ENCODE measurements around the gene CARD10. TPM values are rescaled to one million over a fixed set of nuclear protein-coding genes. Genes with fewer than 3 reads are reported as not detected.

CARD10 gene
- total and polyA plus RNA-seq, 2 of the 13 experiments (the other 11 are each of a cell fraction or from before 2014, with no cell fraction given): 35.2 to 55.8 TPM

DNA sequence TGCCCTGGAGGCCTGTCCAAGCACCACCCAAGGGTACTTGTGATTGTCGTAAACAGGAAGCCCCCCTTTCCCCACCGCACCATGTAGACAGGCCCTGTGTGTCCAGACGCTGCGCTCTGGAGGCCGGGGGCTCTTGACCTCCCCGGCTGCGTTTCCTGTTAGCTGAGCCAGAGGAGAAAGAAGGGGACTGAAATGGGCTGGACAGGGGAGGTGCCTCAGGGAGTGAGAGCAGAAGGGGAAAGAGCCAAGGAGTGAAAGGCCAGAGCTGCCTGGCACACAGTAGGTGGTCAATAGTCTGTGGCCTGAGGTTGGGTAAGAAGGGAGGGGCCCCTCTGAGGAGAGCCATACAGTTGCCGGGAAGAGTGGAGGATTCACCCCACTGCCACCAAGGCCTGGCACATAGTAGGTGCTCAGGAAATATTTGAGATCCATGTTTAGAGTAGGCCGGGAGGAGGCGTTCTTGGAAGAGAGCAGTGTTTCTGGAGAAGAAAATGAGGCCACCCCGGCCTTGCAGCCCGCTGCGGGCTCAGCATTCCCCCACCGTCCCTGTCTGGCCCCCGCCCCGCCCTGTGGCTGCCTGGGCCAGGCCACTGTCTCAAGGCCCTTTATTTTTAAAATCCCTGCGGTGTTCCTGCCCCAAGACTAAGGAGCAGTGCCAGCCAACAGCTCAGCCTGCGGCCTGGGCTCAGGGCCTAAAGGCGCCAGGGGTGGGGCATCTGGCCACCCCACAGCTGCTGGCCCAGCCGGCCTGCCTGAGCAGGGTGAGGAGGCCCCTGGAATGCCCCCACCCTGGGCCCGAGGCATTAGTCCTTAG, 27.4 kb upstream of the CARD10 start:
- Histone ChIP-seq H3K4me3 (replicated peaks in 1 of 3; ENCODE audit: insufficient read depth in 1 of 3, low read depth in 2 of 3, low read length in 3 of 3) (peak overlapping the region; percentile 32 to 70 (median 39); a peak in 5 of 6 replicates), H3K9ac (ENCODE audit: insufficient read depth, low read depth, low read length) (peak overlapping the region; percentile 62)
- intact Hi-C loops (cut with micrococcal nuclease; ENCODE audit: unreplicated experiment): no loop called here
- TF ChIP-seq ZNF790 (CRISPR knock-in tag; IDR thresholded peaks at IDR 0.05; ENCODE audit: borderline replicate concordance): 0 out of 2 replicates have a peak, but pooled peaks have one; percentile 7
- TF ChIP-seq ISL2 (CRISPR knock-in tag; IDR thresholded peaks at IDR 0.05): no peak
- no peak for TF ChIP-seq ZNF496 (CRISPR knock-in tag; IDR thresholded peaks at IDR 0.05; ENCODE audit: insufficient replicate concordance)
- TF ChIP-seq, protein P1, sequence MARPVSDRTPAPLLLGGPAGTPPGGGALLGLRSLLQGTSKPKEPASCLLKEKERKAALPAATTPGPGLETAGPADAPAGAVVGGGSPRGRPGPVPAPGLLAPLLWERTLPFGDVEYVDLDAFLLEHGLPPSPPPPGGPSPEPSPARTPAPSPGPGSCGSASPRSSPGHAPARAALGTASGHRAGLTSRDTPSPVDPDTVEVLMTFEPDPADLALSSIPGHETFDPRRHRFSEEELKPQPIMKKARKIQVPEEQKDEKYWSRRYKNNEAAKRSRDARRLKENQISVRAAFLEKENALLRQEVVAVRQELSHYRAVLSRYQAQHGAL (CRISPR knock-in tag; IDR thresholded peaks at IDR 0.05; ENCODE audit: not compliant biosample characterization): peak; percentile 71
- TF ChIP-seq, protein P2, sequence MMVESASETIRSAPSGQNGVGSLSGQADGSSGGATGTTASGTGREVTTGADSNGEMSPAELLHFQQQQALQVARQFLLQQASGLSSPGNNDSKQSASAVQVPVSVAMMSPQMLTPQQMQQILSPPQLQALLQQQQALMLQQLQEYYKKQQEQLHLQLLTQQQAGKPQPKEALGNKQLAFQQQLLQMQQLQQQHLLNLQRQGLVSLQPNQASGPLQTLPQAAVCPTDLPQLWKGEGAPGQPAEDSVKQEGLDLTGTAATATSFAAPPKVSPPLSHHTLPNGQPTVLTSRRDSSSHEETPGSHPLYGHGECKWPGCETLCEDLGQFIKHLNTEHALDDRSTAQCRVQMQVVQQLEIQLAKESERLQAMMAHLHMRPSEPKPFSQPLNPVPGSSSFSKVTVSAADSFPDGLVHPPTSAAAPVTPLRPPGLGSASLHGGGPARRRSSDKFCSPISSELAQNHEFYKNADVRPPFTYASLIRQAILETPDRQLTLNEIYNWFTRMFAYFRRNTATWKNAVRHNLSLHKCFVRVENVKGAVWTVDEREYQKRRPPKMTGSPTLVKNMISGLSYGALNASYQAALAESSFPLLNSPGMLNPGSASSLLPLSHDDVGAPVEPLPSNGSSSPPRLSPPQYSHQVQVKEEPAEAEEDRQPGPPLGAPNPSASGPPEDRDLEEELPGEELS (CRISPR knock-in tag; IDR thresholded peaks at IDR 0.05): peak; percentile 69
- no peak for TF ChIP-seq KDM5A (IDR thresholded peaks at IDR 0.05; ENCODE audit: borderline replicate concordance, low read length)
- TF ChIP-seq MAFF (IDR thresholded peaks at IDR 0.05; ENCODE audit: low read depth, low read length): no peak
- TF ChIP-seq ERF (CRISPR knock-in tag; IDR thresholded peaks at IDR 0.05): no peak
- no peak for TF ChIP-seq ZNF543 (CRISPR knock-in tag; IDR thresholded peaks at IDR 0.05)
- no peak for TF ChIP-seq ZSCAN12 (CRISPR knock-in tag; IDR thresholded peaks at IDR 0.05)
- TF ChIP-seq, protein P3, sequence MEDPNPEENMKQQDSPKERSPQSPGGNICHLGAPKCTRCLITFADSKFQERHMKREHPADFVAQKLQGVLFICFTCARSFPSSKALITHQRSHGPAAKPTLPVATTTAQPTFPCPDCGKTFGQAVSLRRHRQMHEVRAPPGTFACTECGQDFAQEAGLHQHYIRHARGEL (CRISPR knock-in tag; IDR thresholded peaks at IDR 0.05): no peak
- TF ChIP-seq KDM2A (CRISPR knock-in tag; IDR thresholded peaks at IDR 0.05; ENCODE audit: borderline replicate concordance, low read depth): peak; percentile 19; the same call in 1 of the 2 replicates
- TF ChIP-seq, protein P4, sequence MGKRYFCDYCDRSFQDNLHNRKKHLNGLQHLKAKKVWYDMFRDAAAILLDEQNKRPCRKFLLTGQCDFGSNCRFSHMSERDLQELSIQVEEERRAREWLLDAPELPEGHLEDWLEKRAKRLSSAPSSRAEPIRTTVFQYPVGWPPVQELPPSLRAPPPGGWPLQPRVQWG (CRISPR knock-in tag; IDR thresholded peaks at IDR 0.05; ENCODE audit: borderline replicate concordance, low read depth): no peak
- no peak for TF ChIP-seq IKZF1 (IDR thresholded peaks at IDR 0.05)
- no peak for TF ChIP-seq SIX4 (CRISPR knock-in tag; IDR thresholded peaks at IDR 0.05)

More for the DNA sequence above, 27.4 kb upstream of the CARD10 start:
- DNase-seq (ENCODE audit: low spot score) (peak; percentile 67), FAIRE-seq (no peak), ATAC-seq (peak; percentile 40)
- no peaks in the 10 kb centered on the region for H4K20me1 ChIP-seq (ENCODE audit: insufficient read depth, low read length)
- H3K4me2 ChIP-seq (ENCODE audit: low read depth, low read length): peak overlapping the region; percentile 75
- H3K4me1 ChIP-seq (ENCODE audit: insufficient read depth, low read length): peaks cover 89% of the 10 kb centered on the region
- TSS peak; percentile 70 for BruUV-seq (replicated peaks)
- ChIA-PET CTCF (ENCODE audit: low intra/inter-chr PET ratio, low total read pairs) (interaction anchor here (0.9 to 4.1 kb wide), 4 partner anchors 16 to 23 kb away, joined by 3 to 39 read pairs (median 14); no protein-coding TSS in a partner anchor), POLR2A (interaction anchor here (0.7 to 16.3 kb wide), 19 partner anchors 16 to 317 kb away, joined by 3 to 976 read pairs (median 4); partner anchors contain the start of genes ANKRD54, CDC42EP1, GGA1 and LGALS2)
- H3K27me3 ChIP-seq (ENCODE audit: control insufficient read depth in 1 of 2, insufficient read depth in 2 of 2, low read length in 2 of 2): no peaks in the 10 kb centered on the region
- in situ Hi-C loops (cut with HindIII; ENCODE audit: extremely low pct_ligation_motif_present, low pct_unique_long_range_greater_than_20kb): loop anchor here (10.0 kb wide), 1 partner anchor 58 kb away; the partner anchor contains the start of gene GGA1
- no peaks in the 10 kb centered on the region for H3K79me2 ChIP-seq (ENCODE audit: insufficient read depth, low read length)
- no peak overlapping the region for H2AFZ ChIP-seq (ENCODE audit: low read length)
- whole genome bisulfite sequencing (ENCODE audit: low lambda C conversion rate): 2% methylated on average over 10 of the region's 21 CpGs
- H3K9me3 ChIP-seq (ENCODE audit: low read length): no peaks in the 10 kb centered on the region
- H3K36me3 ChIP-seq (replicated peaks in 1 of 2; ENCODE audit: control insufficient read depth in 1 of 2, insufficient read depth in 2 of 2, low read length in 2 of 2): no peaks in the 10 kb centered on the region
- H3K27ac ChIP-seq (ENCODE audit: extremely low read length, insufficient read depth, low read length): peak overlapping the region; percentile 90

Data from HepG2 (cell line).